ENCODE data around the gene TAS2R40.
"Not testable (repeated sequence)": the region's sequence is repeated elsewhere in the genome, so short reads cannot be mapped to it uniquely, and the experiment has no call there.

TAS2R40 gene

GRCh38 chr7:143221737-143222136 is at the start of gene TAS2R40:
Gene TAS2R40, plus strand, starts transcription at chr7:143222037. Its CDS starts 42 bp downstream, at chr7:143222079.
- DNase-seq (ENCODE audit: low read depth in 1 of 2, low spot score in 1 of 2), result no peak

GRCh38 chr7:143172354-143172753 is 49.5 kb upstream of the TAS2R40 start:
- no peak for DNase-seq (ENCODE audit: low read depth in 1 of 2, low spot score in 1 of 2)

- DNase-seq (ENCODE audit: low read depth in 1 of 2, low spot score in 1 of 2), result no peak
These were observed 45.7 kb upstream of the TAS2R40 start for GRCh38 chr7:143176128-143176527.

GRCh38 chr7:143177374-143178119 is 44.3 kb upstream of the TAS2R40 start:
- no peak for DNase-seq (ENCODE audit: low read depth in 1 of 2, low spot score in 1 of 2)

GRCh38 chr7:143180771-143181170 is 41.1 kb upstream of the TAS2R40 start:
- not testable (repeated sequence) for DNase-seq (ENCODE audit: low read depth in 1 of 2, low spot score in 1 of 2)

- DNase-seq (ENCODE audit: low read depth in 1 of 2, low spot score in 1 of 2), result no peak
These were observed 40.5 kb upstream of the TAS2R40 start for GRCh38 chr7:143181349-143181748.

- no peak for DNase-seq (ENCODE audit: low read depth in 1 of 2, low spot score in 1 of 2)
These were observed 38.8 kb upstream of the TAS2R40 start, which contains the start of gene TAS2R39 for GRCh38 chr7:143183024-143183423. Gene TAS2R39, plus strand, starts transcription at chr7:143183419. Its CDS starts 0 bp downstream, at chr7:143183419.

GRCh38 chr7:143185551-143185950 is 36.3 kb upstream of the TAS2R40 start:
- DNase-seq (ENCODE audit: low read depth in 1 of 2, low spot score in 1 of 2), result no peak

GRCh38 chr7:143188994-143189393 is 32.8 kb upstream of the TAS2R40 start:
- DNase-seq (ENCODE audit: low read depth in 1 of 2, low spot score in 1 of 2), result no peak

- no peak for DNase-seq (ENCODE audit: low read depth in 1 of 2, low spot score in 1 of 2)
These were observed 28.0 kb upstream of the TAS2R40 start for GRCh38 chr7:143193880-143194279.

GRCh38 chr7:143199040-143199439 is 22.8 kb upstream of the TAS2R40 start:
- DNase-seq (ENCODE audit: low read depth in 1 of 2, low spot score in 1 of 2), result no peak

GRCh38 chr7:143202161-143202560 is 19.7 kb upstream of the TAS2R40 start:
- no peak for DNase-seq (ENCODE audit: low read depth in 1 of 2, low spot score in 1 of 2)

- DNase-seq (ENCODE audit: low read depth in 1 of 2, low spot score in 1 of 2), result no peak
These were observed 18.5 kb upstream of the TAS2R40 start for GRCh38 chr7:143203386-143203785.

- no peak for DNase-seq (ENCODE audit: low read depth in 1 of 2, low spot score in 1 of 2)
These were observed 16.1 kb upstream of the TAS2R40 start for GRCh38 chr7:143205560-143206293.

GRCh38 chr7:143210541-143210940 is 11.3 kb upstream of the TAS2R40 start:
- DNase-seq (ENCODE audit: low read depth in 1 of 2, low spot score in 1 of 2), result no peak

- DNase-seq (ENCODE audit: low read depth in 1 of 2, low spot score in 1 of 2), result not testable (repeated sequence)
These were observed 8.4 kb upstream of the TAS2R40 start for GRCh38 chr7:143213478-143213877.

- no peak for DNase-seq (ENCODE audit: low read depth in 1 of 2, low spot score in 1 of 2)
These were observed 6.8 kb upstream of the TAS2R40 start for GRCh38 chr7:143214789-143215679.

GRCh38 chr7:143216151-143216550 is 5.7 kb upstream of the TAS2R40 start:
- no peak for DNase-seq (ENCODE audit: low read depth in 1 of 2, low spot score in 1 of 2)

- no peak for DNase-seq (ENCODE audit: low read depth in 1 of 2, low spot score in 1 of 2)
These were observed 5.2 kb upstream of the TAS2R40 start for GRCh38 chr7:143216686-143217085.

- DNase-seq (ENCODE audit: low read depth in 1 of 2, low spot score in 1 of 2), result no peak
These were observed 4.0 kb upstream of the TAS2R40 start for GRCh38 chr7:143217806-143218205.

- DNase-seq (ENCODE audit: low read depth in 1 of 2, low spot score in 1 of 2), result no peak
These were observed 551 bp upstream of the TAS2R40 start for GRCh38 chr7:143221286-143221685.
